Thyroid gland (tissue), 4 donors: ENCODE results near the gene ANTXR1. TPM values are rescaled to one million over a fixed set of nuclear protein-coding genes. Genes with fewer than 3 reads are reported as not detected.

Source experiments
- DNase-seq, 2 donors: peaks; one replicate each; pipeline ENCODE4 v3.0.0-alpha.2; 2019
- H3K27ac ChIP-seq, 3 donors: fragments of 200-600 bp; sonication (generic); 1 replicate in 2 of 3; 2 replicates in 1 of 3; pipeline ENCODE4 v1.5.1; 2016 to 2019; ENCODE audit warnings: mild to moderate bottlenecking in 1 of 3, moderate library complexity in 1 of 3
- H3K27me3 ChIP-seq: fragments of 200-600 bp; sonication (generic); one replicate; pipeline ENCODE4 v1.5.1; 2019
- H3K36me3 ChIP-seq, 2 donors: fragments of 200-600 bp; sonication (generic); one replicate each; pipeline ENCODE4 v1.5.1; 2016 to 2019
- H3K4me1 ChIP-seq, 2 donors: fragments of 200-600 bp; sonication (generic); one replicate each; pipeline ENCODE4 v1.5.1; 2017 to 2019
- H3K4me3 ChIP-seq, 3 donors: fragments of 200-600 bp; sonication (generic); replicated peaks in 1 of 3; 1 replicate in 2 of 3; 2 replicates in 1 of 3; pipeline ENCODE4 v1.5.1; 2016; ENCODE audit warnings: mild to moderate bottlenecking in 1 of 3
- H3K9me3 ChIP-seq: fragments of 200-600 bp; sonication (generic); one replicate; pipeline ENCODE4 v1.5.1; 2017
- POLR2A ChIP-seq, 2 donors: fragments of 450-650 bp; IDR thresholded peaks; one replicate each; pipeline ENCODE4 v1.6.1; 2017; ENCODE audit warnings: antibody characterized with exemption in 2 of 2, mild to moderate bottlenecking in 2 of 2, moderate library complexity in 1 of 2
- WGBS, 2 donors: methylation state at CpG; one replicate each; pipeline ENCODE4 v1.1.5; 2017; 5-methylcytosine and 5-hydroxymethylcytosine counted together
- intact Hi-C: fragments of 100-400 bp; cut with DNase I; formaldehyde crosslinking; loops from one replicate; pipeline ENCODE4 v1.15.1; 2023
- total RNA-seq, 4 donors: library from RNA; depleted of rRNA; stranded (reverse); fragments of >200 nt; gene quantifications; one replicate each; pipeline ENCODE4 v1.2.3, GENCODE V29; 2016
- TF ChIP-seq, protein P1 (sequence below), 6 experiments: fragments of 200-600 bp in 3 of 6; fragments of 450-650 bp in 3 of 6; sonication (generic) in 3 of 6; IDR thresholded peaks; one replicate each; pipeline ENCODE4 v1.5.1; 2016 to 2019; ENCODE audit warnings: antibody characterized with exemption in 6 of 6, mild to moderate bottlenecking in 2 of 6, inconsistent platforms in 1 of 6, moderate library complexity in 1 of 6

Gene ANTXR1
- total RNA-seq, 4 donors from 2014 or later: 56.4 to 103 (median 79.3) TPM

DNA sequence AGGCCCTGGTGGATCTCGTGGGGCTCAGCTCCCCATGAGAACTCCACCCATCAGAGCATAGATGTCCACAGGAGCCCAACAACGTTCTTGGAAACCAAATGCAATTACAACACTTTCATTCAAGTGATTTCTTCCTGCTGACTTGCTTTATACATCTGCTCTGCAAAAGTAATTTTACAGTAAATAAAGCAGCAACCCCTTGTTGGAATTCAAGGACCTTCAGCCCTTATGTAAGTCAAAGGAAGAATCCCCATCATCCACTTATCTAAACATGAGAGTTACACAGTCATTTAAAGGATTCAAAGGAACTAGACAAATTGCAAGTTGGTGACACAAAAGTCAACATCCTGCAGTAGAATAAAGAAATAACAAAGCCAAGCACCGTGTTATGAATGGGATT lies 17.1 kb upstream of the ANTXR1 start:
- Histone ChIP-seq H3K27ac (no peak overlapping the region), H3K4me1 (peaks cover 0 to 9% of the 10 kb centered on the region in 2 donors), H3K9me3 (no peaks in the 10 kb centered on the region), H3K4me3 (no peak overlapping the region), H3K27me3 (no peaks in the 10 kb centered on the region), H3K36me3 (no peaks in the 10 kb centered on the region)
- no peak for DNase-seq
- intact Hi-C loops: no loop called here
- no peak for TF ChIP-seq POLR2A (IDR thresholded peaks at IDR 0.05)
- TF ChIP-seq, protein P1, sequence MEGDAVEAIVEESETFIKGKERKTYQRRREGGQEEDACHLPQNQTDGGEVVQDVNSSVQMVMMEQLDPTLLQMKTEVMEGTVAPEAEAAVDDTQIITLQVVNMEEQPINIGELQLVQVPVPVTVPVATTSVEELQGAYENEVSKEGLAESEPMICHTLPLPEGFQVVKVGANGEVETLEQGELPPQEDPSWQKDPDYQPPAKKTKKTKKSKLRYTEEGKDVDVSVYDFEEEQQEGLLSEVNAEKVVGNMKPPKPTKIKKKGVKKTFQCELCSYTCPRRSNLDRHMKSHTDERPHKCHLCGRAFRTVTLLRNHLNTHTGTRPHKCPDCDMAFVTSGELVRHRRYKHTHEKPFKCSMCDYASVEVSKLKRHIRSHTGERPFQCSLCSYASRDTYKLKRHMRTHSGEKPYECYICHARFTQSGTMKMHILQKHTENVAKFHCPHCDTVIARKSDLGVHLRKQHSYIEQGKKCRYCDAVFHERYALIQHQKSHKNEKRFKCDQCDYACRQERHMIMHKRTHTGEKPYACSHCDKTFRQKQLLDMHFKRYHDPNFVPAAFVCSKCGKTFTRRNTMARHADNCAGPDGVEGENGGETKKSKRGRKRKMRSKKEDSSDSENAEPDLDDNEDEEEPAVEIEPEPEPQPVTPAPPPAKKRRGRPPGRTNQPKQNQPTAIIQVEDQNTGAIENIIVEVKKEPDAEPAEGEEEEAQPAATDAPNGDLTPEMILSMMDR (IDR thresholded peaks at IDR 0.05): no peak
- 43 to 47% methylated on average over 3 of the region's 3 CpGs for WGBS, 2 donors

DNA sequence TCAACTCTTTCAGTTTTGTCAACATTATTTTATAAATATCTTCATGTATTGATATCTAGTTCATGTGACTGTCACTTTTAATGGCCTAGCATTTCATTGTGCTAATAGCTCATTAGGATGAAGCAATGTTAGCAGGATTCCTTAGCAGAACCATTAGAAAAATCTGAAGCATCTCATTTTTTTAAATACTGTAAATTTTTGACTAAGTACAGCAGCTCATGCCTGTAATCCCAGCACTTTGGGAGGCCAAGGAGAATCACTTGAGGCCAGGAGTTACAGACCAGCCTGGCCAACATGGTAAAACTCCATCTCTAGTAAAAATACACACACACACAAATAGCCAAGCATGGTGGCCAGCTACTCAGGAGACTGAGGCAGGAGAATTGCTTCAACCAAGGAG lies 15.6 kb upstream of the ANTXR1 start:
- Histone ChIP-seq H3K27ac (no peak overlapping the region), H3K4me3 (no peak overlapping the region), H3K27me3 (no peaks in the 10 kb centered on the region), H3K4me1 (peaks cover 0 to 7% of the 10 kb centered on the region in 2 donors), H3K36me3 (no peaks in the 10 kb centered on the region), H3K9me3 (no peaks in the 10 kb centered on the region)
- intact Hi-C loops: no loop called here
- DNase-seq: no peak
- TF ChIP-seq, protein P1 (IDR thresholded peaks at IDR 0.05): no peak
- no peak for TF ChIP-seq POLR2A (IDR thresholded peaks at IDR 0.05)

DNA sequence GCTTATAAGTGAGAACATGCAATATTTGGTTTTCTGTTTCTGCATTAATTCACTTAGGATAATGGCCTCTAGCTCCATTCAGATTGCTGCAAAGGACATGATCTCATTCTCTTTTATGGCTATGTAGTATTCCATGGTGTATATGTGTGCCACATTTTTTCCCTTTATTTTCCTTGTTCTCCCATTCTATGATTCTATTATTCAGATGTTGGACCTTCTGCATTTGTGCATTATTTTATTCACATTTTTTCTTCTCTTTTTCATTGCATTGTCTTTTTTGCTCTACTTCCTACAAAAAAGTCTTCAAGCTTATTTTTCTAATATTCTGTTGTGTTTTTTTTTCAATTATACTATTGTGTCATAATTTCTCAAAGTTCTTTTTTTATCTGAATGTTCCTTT lies 11.1 kb upstream of the ANTXR1 start:
- no peak for DNase-seq
- H3K9me3 ChIP-seq: no peaks in the 10 kb centered on the region
- H3K4me3 ChIP-seq: no peak overlapping the region
- intact Hi-C loops: no loop called here
- no peak for TF ChIP-seq POLR2A (IDR thresholded peaks at IDR 0.05)
- TF ChIP-seq, protein P1 (IDR thresholded peaks at IDR 0.05): no peak
- H3K27me3 ChIP-seq: no peaks in the 10 kb centered on the region
- no peak overlapping the region for H3K27ac ChIP-seq
- no peaks in the 10 kb centered on the region for H3K36me3 ChIP-seq
- H3K4me1 ChIP-seq: no peaks in the 10 kb centered on the region

DNA sequence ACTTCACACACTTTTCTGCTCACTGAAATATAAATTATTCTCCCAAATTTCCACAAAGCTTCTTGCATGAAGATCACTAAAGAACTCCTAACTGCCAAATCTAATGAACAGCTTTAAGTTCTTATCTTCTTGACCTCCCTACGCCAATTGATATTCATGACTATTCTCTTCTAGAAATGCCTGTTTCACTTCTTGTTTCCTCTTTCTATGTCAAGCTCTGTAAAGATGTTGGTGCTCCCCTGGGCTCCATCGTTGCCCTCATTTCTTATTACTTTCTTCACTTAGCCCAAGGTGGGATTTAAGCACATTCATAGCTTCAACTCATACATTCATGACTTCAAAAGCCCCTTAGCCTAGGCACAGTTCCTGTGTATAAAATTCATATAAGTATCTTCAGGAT lies 9.2 kb upstream of the ANTXR1 start:
- TF ChIP-seq, protein P1 (IDR thresholded peaks at IDR 0.05): no peak
- TF ChIP-seq POLR2A (IDR thresholded peaks at IDR 0.05): no peak
- H3K27me3 ChIP-seq: no peaks in the 10 kb centered on the region
- DNase-seq: no peak
- no peak overlapping the region for H3K27ac ChIP-seq
- no peak overlapping the region for H3K4me3 ChIP-seq
- no peaks in the 10 kb centered on the region for H3K9me3 ChIP-seq
- 90 to 92% methylated on average over 2 of the region's 2 CpGs for WGBS, 2 donors
- no peaks in the 10 kb centered on the region for H3K36me3 ChIP-seq
- H3K4me1 ChIP-seq: no peaks in the 10 kb centered on the region
- intact Hi-C loops: no loop called here

DNA sequence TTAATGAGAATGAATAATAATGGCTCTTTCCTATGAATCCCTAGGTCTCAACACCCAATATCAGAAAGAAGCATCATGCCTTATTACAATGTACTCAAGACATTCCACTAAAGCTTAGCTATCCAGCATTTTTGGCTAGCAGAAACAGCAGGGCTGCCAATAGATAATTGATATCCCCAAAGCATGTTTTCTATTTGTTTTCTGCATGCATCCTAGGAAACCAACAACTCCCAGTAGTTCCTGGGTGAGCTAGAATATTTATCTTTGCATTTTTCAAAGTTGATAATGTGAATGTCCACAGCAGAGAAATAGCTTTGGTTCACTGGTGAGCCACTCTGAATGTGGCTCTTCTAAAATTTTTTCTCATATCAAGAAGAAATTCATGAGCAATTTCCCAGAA lies 5.8 kb upstream of the ANTXR1 start:
- intact Hi-C loops: no loop called here
- H3K4me3 ChIP-seq: no peak overlapping the region
- no peaks in the 10 kb centered on the region for H3K27me3 ChIP-seq
- H3K9me3 ChIP-seq: no peaks in the 10 kb centered on the region
- H3K4me1 ChIP-seq: peaks cover 9 to 10% of the 10 kb centered on the region in 2 donors
- no peak overlapping the region for H3K27ac ChIP-seq
- no peaks in the 10 kb centered on the region for H3K36me3 ChIP-seq
- TF ChIP-seq, protein P1 (IDR thresholded peaks at IDR 0.05): no peak
- no peak for TF ChIP-seq POLR2A (IDR thresholded peaks at IDR 0.05)
- no peak for DNase-seq
